GM19351 (cell line): Measurements from ENCODE around the gene RTN4.
A peak's percentile ranks its signal among the peaks of the same experiment; 100 is the strongest.
"Not testable (repeated sequence)": the region's sequence is repeated elsewhere in the genome, so short reads cannot be mapped to it uniquely, and the experiment has no call there.

ENCODE experiments used
- ATAC-seq: cut with Tn5 transposase; IDR thresholded peaks from one replicate; pipeline ENCODE4 v1.9.1; 2021; ENCODE audit warnings: mild to moderate bottlenecking, moderate library complexity; ENCODE audit not compliant: unreplicated experiment

Gene RTN4

GRCh38 chr2:55050100-55050994, at the start of gene RTN4:
Gene RTN4, minus strand, starts transcription at chr2:55050451. Its CDS starts 151 bp downstream, at chr2:55050300.
- peak; percentile 75 for ATAC-seq

DNA sequence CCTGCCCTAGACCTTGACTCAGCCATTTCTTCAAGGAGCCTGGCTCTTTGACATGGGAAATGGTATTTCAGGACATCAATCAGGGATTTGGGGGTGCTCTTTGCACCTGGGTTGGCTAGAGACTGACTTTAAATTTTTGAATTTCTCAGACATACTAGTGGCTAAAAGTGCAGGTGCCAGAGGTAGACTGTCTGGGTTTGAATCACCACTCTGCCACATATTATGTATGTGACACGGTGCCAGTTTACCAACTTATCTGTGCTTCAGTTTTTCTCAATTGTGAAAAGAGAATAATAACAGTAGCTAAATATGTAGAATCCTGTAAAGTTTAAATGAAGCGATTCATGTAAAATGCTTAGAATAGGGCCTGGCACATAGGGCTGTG, 49.2 kb upstream of the RTN4 start:
- ATAC-seq: no peak

- no peak for ATAC-seq
Observed at GRCh38 chr2:55097461-55098410, 47.5 kb upstream of the RTN4 start.

- no peak for ATAC-seq
Observed at GRCh38 chr2:55097082-55097460, 46.8 kb upstream of the RTN4 start.

GRCh38 chr2:55096586-55096985, 46.3 kb upstream of the RTN4 start:
- no peak for ATAC-seq

DNA sequence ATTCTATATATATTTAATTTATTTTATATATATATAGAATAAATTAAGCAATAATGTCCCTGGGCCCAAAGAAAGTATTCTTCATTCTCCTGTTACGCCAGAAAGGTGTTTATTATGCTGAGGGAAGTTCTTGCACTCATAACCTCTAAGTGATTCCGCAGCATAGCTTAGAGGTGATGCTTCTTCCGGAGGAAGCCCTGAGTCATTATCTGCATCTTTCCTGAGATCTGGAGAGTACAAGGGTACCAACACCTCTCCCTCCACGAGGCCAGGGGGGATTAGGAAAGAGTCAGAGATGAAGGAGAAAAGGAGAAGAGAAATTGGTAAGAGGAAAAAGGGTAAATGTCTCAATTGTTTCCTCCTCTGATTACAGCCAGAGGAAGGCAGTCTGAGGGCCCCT, 43.1 kb upstream of the RTN4 start:
- no peak for ATAC-seq

DNA sequence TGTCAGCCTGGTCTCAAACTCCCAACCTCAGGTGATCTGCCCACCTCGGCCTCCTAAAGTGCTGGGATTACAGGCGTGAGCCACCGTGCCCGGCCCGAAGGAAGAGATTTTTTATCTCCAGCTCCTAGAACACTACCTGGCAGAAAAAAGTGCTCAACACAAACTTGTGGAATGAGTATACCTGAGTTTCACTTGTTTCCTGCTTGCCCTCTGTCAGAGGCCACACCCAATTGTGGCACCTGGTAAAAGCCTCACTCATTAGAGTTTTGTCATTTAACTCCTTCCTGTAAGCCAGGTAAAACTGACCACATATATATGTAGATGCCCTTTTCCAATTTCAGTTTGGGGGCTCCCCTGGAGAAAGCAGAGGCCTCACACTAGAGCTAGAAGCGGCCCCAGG, 42.2 kb upstream of the RTN4 start:
- ATAC-seq: no peak

DNA sequence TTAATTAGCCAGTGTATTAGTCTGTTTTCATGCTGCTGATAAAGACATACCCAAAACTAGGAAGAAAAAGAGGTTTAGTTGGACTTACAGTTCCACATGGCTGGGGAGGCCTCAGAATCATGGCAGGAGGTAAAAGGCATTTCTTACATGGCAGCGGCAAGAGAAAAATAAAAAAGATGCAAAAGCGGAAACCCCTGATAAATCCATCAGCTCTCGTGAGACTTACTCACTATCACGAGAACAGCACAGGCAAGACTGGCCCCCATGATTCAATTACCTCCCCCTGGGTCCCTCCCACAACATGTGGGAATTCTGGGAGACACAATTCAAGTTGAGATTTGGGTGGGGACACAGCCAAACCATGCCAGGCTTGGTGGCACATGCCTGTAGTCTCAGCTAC, 41.4 kb upstream of the RTN4 start:
- ATAC-seq: not testable (repeated sequence)

GRCh38 chr2:55090702-55091101, 40.5 kb upstream of the RTN4 start:
- ATAC-seq: no peak

GRCh38 chr2:55089726-55090125, 39.5 kb upstream of the RTN4 start:
- no peak for ATAC-seq

DNA sequence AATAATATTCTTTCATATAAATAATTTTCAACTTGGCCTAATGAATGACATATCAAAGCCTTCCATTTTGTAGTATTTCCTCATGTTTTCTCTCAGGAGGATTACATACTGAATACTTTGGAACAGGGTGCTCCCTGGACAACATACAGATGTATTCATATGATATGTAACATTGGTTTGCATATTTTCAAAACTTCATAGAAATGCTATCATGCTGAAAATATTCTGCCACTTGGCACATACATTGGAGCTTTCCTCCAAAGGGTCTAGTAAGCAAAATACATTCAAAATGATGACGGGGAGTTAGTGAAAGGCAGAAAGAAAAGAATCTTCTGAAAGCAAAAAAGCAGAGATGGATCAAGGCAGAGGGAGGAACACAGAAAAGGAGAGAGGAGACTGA, 38.1 kb upstream of the RTN4 start:
- no peak for ATAC-seq

- ATAC-seq: no peak
Observed at GRCh38 chr2:55087936-55088335, 37.7 kb upstream of the RTN4 start.

- no peak for ATAC-seq
Observed at GRCh38 chr2:55087501-55087900, 37.2 kb upstream of the RTN4 start.

DNA sequence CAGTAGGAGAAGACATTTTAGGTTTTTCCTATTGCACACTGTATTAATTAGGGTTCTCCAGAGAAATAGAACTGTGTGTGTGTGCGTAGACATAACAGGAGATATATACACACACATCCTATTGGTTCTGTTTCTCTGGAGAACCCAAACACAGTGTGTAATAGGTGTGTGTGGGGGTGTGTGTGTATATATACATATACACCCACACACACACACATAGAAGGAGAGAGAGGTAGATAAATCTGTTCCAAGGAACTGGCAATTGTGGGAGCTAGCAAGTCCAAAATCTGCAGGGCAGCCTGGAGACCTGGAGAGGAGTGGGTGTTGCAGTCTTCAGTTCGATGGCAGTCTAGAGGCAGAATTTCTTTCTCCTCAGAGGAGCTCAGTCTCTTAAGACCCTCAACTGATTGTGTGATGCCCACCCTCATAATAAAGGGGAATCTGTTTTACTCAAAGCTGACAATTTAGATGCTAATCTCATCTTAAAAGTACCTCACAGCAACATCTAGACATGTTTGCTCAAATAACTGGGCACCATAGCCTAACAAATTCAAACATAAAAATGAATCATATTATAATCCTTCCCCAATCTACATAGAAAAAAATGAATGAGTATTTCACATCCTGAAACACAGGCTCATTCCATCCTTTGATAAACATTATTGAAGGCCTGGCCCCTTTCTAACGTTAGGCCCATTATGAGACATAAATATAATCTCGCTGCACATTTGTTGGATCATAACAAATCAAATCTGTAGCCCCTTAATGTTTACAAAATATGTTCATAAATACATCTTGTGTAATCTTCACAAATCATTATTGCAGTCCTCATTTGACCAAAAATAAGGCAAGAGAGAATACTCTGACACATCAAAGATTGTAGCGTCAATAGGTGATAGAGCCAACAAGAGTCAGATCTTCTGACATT, 35.1 kb upstream of the RTN4 start:
- ATAC-seq: no peak

- no peak for ATAC-seq
Observed at GRCh38 chr2:55084641-55085040, 34.4 kb upstream of the RTN4 start.

DNA sequence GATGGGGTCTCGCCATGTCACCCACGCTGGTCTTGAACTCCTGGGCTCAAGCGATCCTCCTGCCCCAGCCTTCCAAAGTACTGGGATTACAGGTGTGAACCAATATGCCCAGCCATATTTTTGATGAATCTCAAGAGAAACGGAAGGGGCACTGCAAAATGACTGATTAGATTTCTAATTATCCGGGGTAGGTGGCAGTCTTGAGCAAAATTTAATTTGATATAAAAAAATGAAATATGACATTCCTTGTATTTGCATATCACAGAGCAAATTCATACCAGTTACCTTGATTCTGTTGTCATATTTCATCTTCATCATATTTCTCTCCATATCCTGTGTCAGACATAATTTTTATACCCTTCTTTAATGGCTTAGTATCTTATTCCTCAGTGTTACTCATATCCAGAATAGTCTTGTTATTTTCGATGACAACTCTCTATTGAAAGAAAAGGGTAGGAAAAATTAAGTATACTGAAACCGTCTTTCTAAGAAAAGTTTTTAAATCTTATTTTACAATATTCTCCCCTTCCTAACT, 30.0 kb upstream of the RTN4 start:
- no peak for ATAC-seq

DNA sequence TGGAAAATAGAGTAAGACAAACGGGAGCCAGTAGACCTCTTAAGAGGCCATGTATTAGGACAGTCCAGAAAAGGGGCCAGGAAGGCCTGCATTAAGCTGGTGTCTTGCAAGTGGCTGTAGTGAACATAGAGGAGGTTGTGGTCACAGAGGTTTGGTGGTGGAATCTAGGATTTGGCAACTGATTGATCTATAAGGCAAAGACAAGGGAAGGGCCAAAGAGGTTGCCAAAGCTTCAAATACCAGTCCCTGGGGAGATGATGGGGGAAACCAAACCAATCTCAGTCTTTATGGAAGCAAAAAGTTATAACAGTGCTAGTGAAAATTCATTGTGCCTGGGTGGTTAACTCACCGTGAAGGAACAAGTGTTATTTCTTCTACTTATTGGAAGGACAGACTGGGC, 28.7 kb upstream of the RTN4 start:
- no peak for ATAC-seq

GRCh38 chr2:55076721-55077120, 26.5 kb upstream of the RTN4 start:
- ATAC-seq: no peak

DNA sequence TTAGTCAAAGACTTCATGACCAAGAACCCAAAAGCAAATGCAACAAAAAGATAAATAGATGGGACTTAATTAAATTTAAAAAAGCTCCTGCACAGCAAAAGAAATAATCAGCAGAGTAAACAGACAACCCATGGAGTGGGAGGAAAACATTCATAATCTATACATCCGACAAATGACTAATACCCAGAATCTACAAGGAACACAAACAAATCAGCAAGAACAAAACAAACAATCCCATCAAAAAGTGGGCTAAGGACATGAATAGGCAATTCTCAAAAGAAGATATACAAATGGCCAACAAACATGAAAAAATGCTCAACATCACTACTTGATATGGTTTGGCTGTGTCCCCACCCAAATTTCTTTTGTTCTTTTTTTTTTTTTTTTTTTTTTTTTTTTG, 25.8 kb upstream of the RTN4 start:
- not testable (repeated sequence) for ATAC-seq
